GM13977 (cell line): ENCODE measurements around the gene PANX2.

Experiments used
- DNase-seq: peaks from one replicate; pipeline ENCODE4 v3.0.0; 2012; ENCODE audit warnings: low spot score
- CTCF ChIP-seq: IDR thresholded peaks from 2 replicates; pipeline ENCODE4 v1.5.1; 2012; ENCODE audit warnings: mild to moderate bottlenecking, control low read depth; ENCODE audit not compliant: insufficient read depth; ENCODE audit errors: extremely low read depth, missing control alignments
- in situ Hi-C: fragments of 300-500 bp; cut with MboI; formaldehyde crosslinking; loops from one replicate; pipeline ENCODE4 v1.12.0; 2022; ENCODE audit warnings: low sequenced_read_pairs, low pct_unique_long_range_greater_than_20kb, mixed read lengths, inconsistent platforms; ENCODE audit not compliant: unreplicated experiment

The PANX2 gene

GRCh38 chr22:50173311-50173982 is 2.9 kb downstream of the PANX2 start:
- peak; percentile 66 for DNase-seq
- in situ Hi-C loops, result no loop called here
- no peak for TF ChIP-seq CTCF

GRCh38 chr22:50173983-50174355 is 3.4 kb downstream of the PANX2 start:
- no peak for DNase-seq
- in situ Hi-C loops, result no loop called here
- TF ChIP-seq CTCF, result no peak

GRCh38 chr22:50174382-50175190 is 4.1 kb downstream of the PANX2 start:
- no peak for DNase-seq
- TF ChIP-seq CTCF, result no peak
- in situ Hi-C loops, result no loop called here

- in situ Hi-C loops, result no loop called here
- TF ChIP-seq CTCF, result no peak
- no peak for DNase-seq
Observed at GRCh38 chr22:50175191-50175461, 4.6 kb downstream of the PANX2 start.

DNA sequence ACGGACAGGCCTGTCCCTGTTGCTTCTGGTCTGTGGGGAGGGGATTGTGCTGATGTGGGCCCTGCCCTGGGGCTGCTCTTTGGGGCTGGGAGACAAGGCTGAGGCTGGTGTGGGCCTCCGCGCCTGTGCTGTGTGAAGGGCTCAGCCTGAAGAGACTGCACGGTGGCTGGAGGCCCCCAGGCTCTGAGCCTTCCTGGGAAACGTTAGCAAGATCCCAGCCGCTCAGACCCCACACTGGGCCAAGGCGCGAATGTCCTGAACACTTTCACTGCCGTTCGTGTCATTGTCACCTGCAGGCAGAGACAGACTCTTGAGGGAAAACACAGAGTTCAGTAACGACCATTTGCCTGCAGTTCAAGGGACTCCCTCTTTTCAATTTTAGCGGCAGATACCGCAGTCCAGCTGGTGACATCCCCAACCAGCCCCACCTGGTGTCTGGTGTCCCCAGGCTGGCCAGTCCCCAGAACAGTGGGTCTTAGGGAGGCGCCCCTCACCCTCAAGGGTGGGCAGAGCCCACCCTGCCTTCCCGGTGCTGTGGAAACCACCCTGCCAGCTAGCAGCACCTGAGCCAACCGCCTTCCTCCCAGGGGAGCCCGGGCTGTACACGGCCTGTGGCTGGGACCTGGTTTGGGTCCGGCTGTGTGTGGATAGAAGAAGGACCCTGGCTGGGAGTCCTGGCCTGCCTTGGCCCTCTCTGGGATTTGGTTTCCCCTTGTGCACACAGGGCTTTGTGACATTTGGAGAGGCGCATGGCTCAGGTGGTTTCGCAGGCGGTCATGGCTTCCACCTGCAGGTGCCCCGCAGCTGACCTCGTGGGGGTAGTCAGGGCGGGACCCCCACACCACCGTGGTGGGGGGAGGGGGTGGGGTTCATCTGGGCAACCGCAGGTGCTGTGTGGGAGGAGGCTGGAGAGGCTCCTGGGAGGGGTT is 5.7 kb downstream of the PANX2 start:
- TF ChIP-seq CTCF, result no peak

DNA sequence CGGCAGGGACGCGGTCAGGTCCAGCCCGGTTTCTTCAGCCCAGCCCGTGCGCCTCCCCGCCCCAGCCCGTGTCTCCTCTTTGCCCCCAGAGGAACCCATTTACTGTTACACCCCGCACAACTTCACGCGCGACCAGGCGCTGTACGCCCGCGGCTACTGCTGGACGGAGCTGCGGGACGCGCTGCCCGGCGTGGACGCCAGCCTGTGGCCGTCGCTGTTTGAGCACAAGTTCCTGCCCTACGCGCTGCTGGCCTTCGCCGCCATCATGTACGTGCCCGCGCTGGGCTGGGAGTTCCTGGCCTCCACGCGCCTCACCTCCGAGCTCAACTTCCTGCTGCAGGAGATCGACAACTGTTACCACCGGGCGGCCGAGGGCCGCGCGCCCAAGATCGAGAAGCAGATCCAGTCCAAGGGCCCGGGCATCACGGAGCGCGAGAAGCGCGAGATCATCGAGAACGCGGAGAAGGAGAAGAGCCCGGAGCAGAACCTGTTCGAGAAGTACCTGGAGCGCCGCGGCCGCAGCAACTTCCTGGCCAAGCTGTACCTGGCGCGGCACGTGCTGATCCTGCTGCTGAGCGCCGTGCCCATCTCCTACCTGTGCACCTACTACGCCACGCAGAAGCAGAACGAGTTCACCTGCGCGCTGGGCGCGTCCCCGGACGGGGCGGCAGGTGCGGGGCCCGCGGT is 6.5 kb downstream of the PANX2 start:
- in situ Hi-C loops, result no loop called here
- TF ChIP-seq CTCF, result no peak
- DNase-seq, result no peak

More for the DNA sequence above, 5.7 kb downstream of the PANX2 start:
- no peak for DNase-seq
- in situ Hi-C loops, result no loop called here
